K562 (cell line): Measurements from ENCODE around the gene PLEKHG5. TPM values are rescaled to one million over a fixed set of nuclear protein-coding genes. Genes with fewer than 3 reads are reported as not detected.

Experiments
- ATAC-seq: fragments of 200-7000 bp; cut with Tn5 transposase; 3 replicates; pipeline ENCODE4 v1.9.1; 2020; ENCODE audit warnings: moderate library complexity
- BruUV-seq: library from RNA; stranded (reverse); fragments of 400-500 nt; replicated peaks from 2 replicates; lab custom pipeline; 2021; lab: Mats Ljungman, UMichigan
- CTCF ChIA-PET: fragments of 300-600 bp; formaldehyde crosslinking; extraction: SDS; loops from one replicate; lab custom pipeline; 2021; ENCODE audit warnings: low intra/inter-chr PET ratio; lab: Yijun Ruan, JAX
- POLR2A ChIA-PET: fragments of 300-600, 350-650 bp; sonication (Branson Sonifier 250); formaldehyde crosslinking; extraction: SDS; loops from one replicate; lab custom pipeline; 2021; ENCODE audit warnings: antibody characterized with exemption, inconsistent platforms; lab: Yijun Ruan, JAX
- DNase-seq, 4 experiments: peaks; one replicate each; pipeline versions ENCODE4 v3.0.0 to v3.0.0-alpha.2; 2011 to 2018; ENCODE audit warnings: low spot score in 3 of 4, mixed read lengths in 3 of 4; ENCODE audit errors: extremely low read depth in 1 of 4
- FAIRE-seq: peaks from 2 replicates; lab custom pipeline; 2011; peaks lifted over from hg19 to GRCh38; lab: Jason Lieb, UNC
- H2AFZ ChIP-seq: 2 replicates; pipeline ENCODE4 v1.6.0; 2011; ENCODE audit warnings: low read depth, low read length, control low read depth, inconsistent platforms
- H3K27ac ChIP-seq: fragments of 200-600 bp; 3 replicates; pipeline ENCODE4 v1.8.0; 2011; ENCODE audit warnings: low read depth, mild to moderate bottlenecking, control low read depth, inconsistent platforms, low read length, moderate library complexity, mixed read lengths; ENCODE audit errors: extremely low read depth
- H3K27me3 ChIP-seq, 2 experiments: fragments of 300-600 bp in 1 of 2; 2 replicates in 1 of 2; 3 replicates in 1 of 2; pipeline versions ENCODE4 v1.6.0 to v1.8.0; 2011; ENCODE audit warnings: inconsistent platforms in 2 of 2, low read length in 2 of 2, mild to moderate bottlenecking in 1 of 2, mixed read lengths in 1 of 2, moderate library complexity in 1 of 2; ENCODE audit not compliant: control insufficient read depth in 2 of 2, insufficient read depth in 2 of 2
- H3K36me3 ChIP-seq: fragments of 300-600 bp; 3 replicates; pipeline ENCODE4 v1.8.0; 2011; ENCODE audit warnings: mild to moderate bottlenecking, low read length, inconsistent platforms; ENCODE audit not compliant: control insufficient read depth, insufficient read depth
- H3K4me1 ChIP-seq, 2 experiments: fragments of 200-600 bp in 1 of 2; replicated peaks in 1 of 2; 2 replicates in 1 of 2; 3 replicates in 1 of 2; pipeline versions ENCODE4 v1.5.1 to v1.8.0; 2011; ENCODE audit warnings: inconsistent platforms in 2 of 2, low read length in 2 of 2, mild to moderate bottlenecking in 1 of 2, mixed read lengths in 1 of 2, moderate library complexity in 1 of 2; ENCODE audit not compliant: control insufficient read depth in 2 of 2, insufficient read depth in 2 of 2
- H3K4me2 ChIP-seq: 2 replicates; pipeline ENCODE4 v1.6.1; 2011; ENCODE audit warnings: low read length, control low read depth, inconsistent platforms, mixed read lengths; ENCODE audit not compliant: insufficient read depth
- H3K4me3 ChIP-seq: fragments of 200-600 bp; sonication (generic), shearing (Covaris generic); 2 replicates; pipeline ENCODE4 v1.5.1; 2016; ENCODE audit warnings: control low read depth, inconsistent platforms
- H3K79me2 ChIP-seq: fragments of 200-600 bp; 3 replicates; pipeline ENCODE4 v1.8.0; 2011; ENCODE audit warnings: low read length, inconsistent platforms; ENCODE audit not compliant: control insufficient read depth, insufficient read depth
- H3K9ac ChIP-seq, 2 experiments: 2 replicates each; pipeline versions ENCODE4 v1.6.0 to v1.6.1; 2011; ENCODE audit warnings: low read depth in 2 of 2, low read length in 2 of 2, control low read depth in 1 of 2, inconsistent platforms in 1 of 2, mild to moderate bottlenecking in 1 of 2, mixed read lengths in 1 of 2; ENCODE audit not compliant: insufficient read depth in 1 of 2
- H3K9me1 ChIP-seq: one replicate; pipeline ENCODE4 v1.6.0; 2011; ENCODE audit warnings: inconsistent platforms, mild to moderate bottlenecking, low read length, moderate library complexity; ENCODE audit not compliant: control insufficient read depth, insufficient read depth
- H3K9me3 ChIP-seq: replicated peaks from 2 replicates; pipeline ENCODE4 v1.5.1; 2011; ENCODE audit warnings: low read depth, low read length, inconsistent platforms; ENCODE audit not compliant: control insufficient read depth, insufficient read depth
- H4K20me1 ChIP-seq: replicated peaks from 2 replicates; pipeline ENCODE4 v1.6.1; 2011; ENCODE audit warnings: low read length, inconsistent platforms, mixed read lengths; ENCODE audit not compliant: control insufficient read depth, insufficient read depth
- CREB3L1 ChIP-seq: fragments of 450-650 bp; IDR thresholded peaks from 2 replicates; pipeline ENCODE4 v1.6.1; 2014; ENCODE audit warnings: low read depth, mild to moderate bottlenecking, moderate library complexity, borderline replicate concordance
- HOXB6 ChIP-seq: fragments of 250-450 bp; sonication (Bioruptor Pico); IDR thresholded peaks from 2 replicates; pipeline ENCODE4 v1.5.1; 2022; ENCODE audit warnings: mild to moderate bottlenecking, borderline replicate concordance
- KDM1A ChIP-seq, 2 experiments: fragments of 450-650 bp; IDR thresholded peaks; 2 replicates each; pipeline ENCODE4 v1.6.1; 2016; ENCODE audit warnings: mild to moderate bottlenecking in 2 of 2
- PCBP1 ChIP-seq: fragments of 200-400 bp; formaldehyde crosslinking; IDR thresholded peaks from 2 replicates; pipeline ENCODE4 v1.6.1; 2018; ENCODE audit warnings: mild to moderate bottlenecking, low read depth, low read length; ENCODE audit not compliant: poor library complexity, severe bottlenecking
- STAT5A ChIP-seq: IDR thresholded peaks from 2 replicates; pipeline ENCODE4 v1.6.1; 2012; ENCODE audit warnings: low read length, inconsistent platforms, borderline replicate concordance
- ZNF124 ChIP-seq: sonication (generic); formaldehyde crosslinking; IDR thresholded peaks from 2 replicates; pipeline ENCODE4 v1.8.1; 2022; ENCODE audit warnings: missing genetic modification reagents
- ZSCAN29 ChIP-seq: fragments of 450-650 bp; IDR thresholded peaks from 2 replicates; pipeline ENCODE4 v1.6.1; 2017
- WGBS: fragments of 100-300 bp; shearing (Covaris generic); methylation state at CpG from one replicate; pipeline ENCODE4 v1.1.6; 2016; ENCODE audit warnings: low coverage, mixed read lengths; ENCODE audit not compliant: insufficient coverage; ENCODE audit errors: missing lambda C conversion rate; 5-methylcytosine and 5-hydroxymethylcytosine counted together
- in situ Hi-C: fragments of 300-500 bp; cut with MboI; formaldehyde crosslinking; loops from 4 replicates; pipeline ENCODE4 v1.15.0; 2018; ENCODE audit warnings: inconsistent platforms, mixed read lengths
- intact Hi-C: fragments of 100-400 bp; cut with micrococcal nuclease; formaldehyde crosslinking; loops from 2 replicates; pipeline ENCODE4 v1.14.2; 2022
- polyA plus RNA-seq, 8 experiments: library from polyadenylated mRNA; depleted of rRNA in 4 of 8; stranded (reverse) in 5 of 8; unstranded in 3 of 8; fragments of >200 nt; fragmentation: Nextera tagmentation in 2 of 8; fragmentation: Illumina TruSeq in 1 of 8; extraction: Ambion mirVana in 2 of 8; extraction: Trizol in 1 of 8; gene quantifications; 2 replicates each; pipeline versions ENCODE4 v1.2.1 to v1.2.3, GENCODE V29; 2011 to 2014; ENCODE audit warnings: inconsistent platforms in 1 of 8, missing spikeins in 1 of 8
- total RNA-seq, 7 experiments: library from RNA; depleted of rRNA in 6 of 7; stranded (reverse); fragments of >200 nt in 6 of 7; fragmentation: Illumina TruSeq in 2 of 7; extraction: Trizol in 2 of 7; gene quantifications; 2 replicates each; pipeline versions ENCODE4 v1.2.1 to v1.2.3, GENCODE V29; 2011 to 2021; ENCODE audit warnings: low replicate concordance in 1 of 7
- TF ChIP-seq, protein P1 (sequence below), 2 experiments: IDR thresholded peaks; 2 replicates each; pipeline ENCODE4 v1.6.1; 2011; ENCODE audit warnings: borderline replicate concordance in 1 of 2, control low read depth in 1 of 2, low read depth in 1 of 2, low read length in 1 of 2, mild to moderate bottlenecking in 1 of 2, mixed read lengths in 1 of 2, moderate library complexity in 1 of 2; ENCODE audit not compliant: insufficient read depth in 1 of 2, insufficient read length in 1 of 2, poor library complexity in 1 of 2, severe bottlenecking in 1 of 2; ENCODE audit errors: extremely low read depth in 1 of 2
- TF ChIP-seq, protein P2 (sequence below), 2 experiments: fragments of 450-650 bp; formaldehyde crosslinking in 1 of 2; IDR thresholded peaks; 2 replicates each; pipeline versions ENCODE4 v1.4.0 to v1.6.1; 2014 to 2020; ENCODE audit warnings: mild to moderate bottlenecking in 2 of 2, borderline replicate concordance in 1 of 2, low read depth in 1 of 2

PLEKHG5 gene
- total and polyA plus RNA-seq, 9 of the 15 experiments (the other 6 are each of a cell fraction or from before 2014, with no cell fraction given), result 0.04 to 0.29 (median 0.09) TPM; not detected in 3

DNA sequence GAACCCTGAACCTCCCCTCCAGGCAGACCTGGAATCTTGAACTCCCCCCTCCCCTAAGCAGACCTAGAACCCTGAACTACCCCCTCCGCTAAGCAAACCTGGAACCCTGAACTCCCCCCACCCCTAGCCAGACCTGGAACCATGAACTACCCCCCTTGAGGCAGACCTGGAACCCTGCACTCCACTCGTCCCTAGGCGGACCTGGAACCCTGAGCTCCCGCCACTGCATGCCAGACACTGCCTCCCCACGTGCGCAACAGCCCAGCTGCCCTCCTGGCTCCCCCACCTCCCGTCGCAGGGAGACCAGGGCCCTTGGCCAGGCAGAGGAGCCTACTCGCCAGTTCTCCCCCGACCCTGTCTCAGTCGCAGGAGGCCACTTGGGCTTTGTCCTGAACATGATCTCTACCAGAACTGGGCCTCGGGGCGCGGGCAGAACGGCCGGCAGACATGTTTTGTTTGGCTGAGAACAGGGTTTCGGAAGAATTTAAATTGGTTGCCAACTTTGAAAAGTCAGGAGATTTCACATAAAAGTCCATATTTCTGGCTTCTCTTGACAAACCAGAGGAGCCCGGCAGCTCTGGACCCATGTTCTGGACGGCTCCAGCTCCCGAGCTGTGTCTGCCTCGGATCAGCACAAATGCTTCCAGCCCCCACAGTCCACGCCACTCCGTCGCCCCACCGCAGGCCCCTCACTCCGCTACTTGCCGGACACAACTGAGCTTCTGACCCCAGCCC is 9.2 kb upstream of the PLEKHG5 start:
- ATAC-seq (no peak), DNase-seq (no peak), FAIRE-seq (peak; percentile 60)
- intact Hi-C loops (no loop called here), in situ Hi-C loops (no loop called here)
- peak overlapping the region in 1 of 2 experiments; percentile 62; a peak in 1 of 4 replicates for H3K9ac ChIP-seq
- no peak overlapping the region for H3K4me3 ChIP-seq
- 15% methylated on average over 27 of the region's 27 CpGs for WGBS
- no peak overlapping the region for H3K4me2 ChIP-seq
- H3K36me3 ChIP-seq, result no peaks in the 10 kb centered on the region
- no peak overlapping the region for H3K27ac ChIP-seq
- H4K20me1 ChIP-seq, result peaks cover 45% of the 10 kb centered on the region
- H3K27me3 ChIP-seq, result peaks cover 72 to 88% of the 10 kb centered on the region in 2 experiments
- BruUV-seq, result no TSS peak
- peaks cover 0 to 65% of the 10 kb centered on the region in 2 experiments; a peak in 2 of 5 replicates for H3K4me1 ChIP-seq
- H3K9me1 ChIP-seq, result no peaks in the 10 kb centered on the region
- ChIA-PET CTCF (no interaction called here), POLR2A (interaction anchor here (0.9 to 1.4 kb wide), 3 partner anchors 10 to 62 kb away, joined by 3 to 5 read pairs (median 4); no protein-coding TSS in a partner anchor)
- peak; percentile 93; the same call in 1 of the 2 replicates for TF ChIP-seq CREB3L1
- no peak for TF ChIP-seq HOXB6 (CRISPR knock-in tag)
- TF ChIP-seq, protein P1, sequence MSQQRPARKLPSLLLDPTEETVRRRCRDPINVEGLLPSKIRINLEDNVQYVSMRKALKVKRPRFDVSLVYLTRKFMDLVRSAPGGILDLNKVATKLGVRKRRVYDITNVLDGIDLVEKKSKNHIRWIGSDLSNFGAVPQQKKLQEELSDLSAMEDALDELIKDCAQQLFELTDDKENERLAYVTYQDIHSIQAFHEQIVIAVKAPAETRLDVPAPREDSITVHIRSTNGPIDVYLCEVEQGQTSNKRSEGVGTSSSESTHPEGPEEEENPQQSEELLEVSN (IDR thresholded peaks at IDR 0.05; ENCODE audit: borderline replicate concordance in 1 of 2, extremely low read depth in 1 of 2, insufficient read depth in 1 of 2, insufficient read length in 1 of 2, low read depth in 1 of 2, low read length in 1 of 2, poor library complexity in 1 of 2, severe bottlenecking in 1 of 2), result peak in 1 of 2 experiments; percentile 28
- TF ChIP-seq KDM1A (IDR thresholded peaks at IDR 0.05), result peak in 1 of 2 experiments; percentile 57; a peak in 1 of 4 replicates
- TF ChIP-seq ZNF124 (CRISPR knock-in tag), result 0 out of 2 replicates have a peak, but pooled peaks have one; percentile 26
- TF ChIP-seq, protein P2, sequence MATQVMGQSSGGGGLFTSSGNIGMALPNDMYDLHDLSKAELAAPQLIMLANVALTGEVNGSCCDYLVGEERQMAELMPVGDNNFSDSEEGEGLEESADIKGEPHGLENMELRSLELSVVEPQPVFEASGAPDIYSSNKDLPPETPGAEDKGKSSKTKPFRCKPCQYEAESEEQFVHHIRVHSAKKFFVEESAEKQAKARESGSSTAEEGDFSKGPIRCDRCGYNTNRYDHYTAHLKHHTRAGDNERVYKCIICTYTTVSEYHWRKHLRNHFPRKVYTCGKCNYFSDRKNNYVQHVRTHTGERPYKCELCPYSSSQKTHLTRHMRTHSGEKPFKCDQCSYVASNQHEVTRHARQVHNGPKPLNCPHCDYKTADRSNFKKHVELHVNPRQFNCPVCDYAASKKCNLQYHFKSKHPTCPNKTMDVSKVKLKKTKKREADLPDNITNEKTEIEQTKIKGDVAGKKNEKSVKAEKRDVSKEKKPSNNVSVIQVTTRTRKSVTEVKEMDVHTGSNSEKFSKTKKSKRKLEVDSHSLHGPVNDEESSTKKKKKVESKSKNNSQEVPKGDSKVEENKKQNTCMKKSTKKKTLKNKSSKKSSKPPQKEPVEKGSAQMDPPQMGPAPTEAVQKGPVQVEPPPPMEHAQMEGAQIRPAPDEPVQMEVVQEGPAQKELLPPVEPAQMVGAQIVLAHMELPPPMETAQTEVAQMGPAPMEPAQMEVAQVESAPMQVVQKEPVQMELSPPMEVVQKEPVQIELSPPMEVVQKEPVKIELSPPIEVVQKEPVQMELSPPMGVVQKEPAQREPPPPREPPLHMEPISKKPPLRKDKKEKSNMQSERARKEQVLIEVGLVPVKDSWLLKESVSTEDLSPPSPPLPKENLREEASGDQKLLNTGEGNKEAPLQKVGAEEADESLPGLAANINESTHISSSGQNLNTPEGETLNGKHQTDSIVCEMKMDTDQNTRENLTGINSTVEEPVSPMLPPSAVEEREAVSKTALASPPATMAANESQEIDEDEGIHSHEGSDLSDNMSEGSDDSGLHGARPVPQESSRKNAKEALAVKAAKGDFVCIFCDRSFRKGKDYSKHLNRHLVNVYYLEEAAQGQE (IDR thresholded peaks at IDR 0.05; ENCODE audit: borderline replicate concordance), result no peak
- TF ChIP-seq, protein P2 (CRISPR knock-in tag; IDR thresholded peaks at IDR 0.05; ENCODE audit: low read depth), result no peak
- TF ChIP-seq PCBP1, result peak; percentile 51
- 0 out of 2 replicates have a peak, but pooled peaks have one; percentile 19 for TF ChIP-seq STAT5A
- no peak for TF ChIP-seq ZSCAN29
- no peaks in the 10 kb centered on the region for H3K79me2 ChIP-seq
- H3K9me3 ChIP-seq, result no peaks in the 10 kb centered on the region
- no peak overlapping the region for H2AFZ ChIP-seq
